Stimulated activated CD8-positive, alpha-beta memory T cell treated with anti-CD3 and anti-CD28 coated beads, Interleukin-7, amount 100 ng/mL, for 48 hours (primary cell): Measurements from ENCODE around the gene GATA6.

Source experiments
- DNase-seq, 2 donors: peaks; one replicate each; pipeline ENCODE4 v3.0.0-alpha.2; 2020; ENCODE audit warnings: low read depth in 1 of 2; ENCODE audit errors: extremely low read depth in 1 of 2

The GATA6 gene

GRCh38 chr18:22166069-22166950 lies 3.1 kb upstream of the GATA6 start:
- no peak for DNase-seq

- DNase-seq = no peak
Observed at GRCh38 chr18:22167091-22167470, 2.3 kb upstream of the GATA6 start.

GRCh38 chr18:22167471-22168241 lies 1.7 kb upstream of the GATA6 start:
- DNase-seq = no peak

- no peak for DNase-seq
Observed at GRCh38 chr18:22168360-22168921, 948 bp upstream of the GATA6 start.

- DNase-seq = no peak
Observed at GRCh38 chr18:22169889-22170420, 566 bp downstream of the GATA6 start.

GRCh38 chr18:22170421-22171257 lies 1.2 kb downstream of the GATA6 start:
- DNase-seq = no peak

- no peak for DNase-seq
Observed at GRCh38 chr18:22171258-22172119, 2.1 kb downstream of the GATA6 start.

GRCh38 chr18:22172120-22172582 lies 2.8 kb downstream of the GATA6 start:
- DNase-seq = no peak

GRCh38 chr18:22172594-22173049 lies 3.2 kb downstream of the GATA6 start:
- no peak for DNase-seq

GRCh38 chr18:22173221-22173927 lies 4.0 kb downstream of the GATA6 start:
- no peak for DNase-seq

GRCh38 chr18:22173928-22174301 lies 4.5 kb downstream of the GATA6 start:
- no peak for DNase-seq

- no peak for DNase-seq
Observed at GRCh38 chr18:22174341-22175145, 5.2 kb downstream of the GATA6 start.

- no peak for DNase-seq
Observed at GRCh38 chr18:22175346-22175745, 6.0 kb downstream of the GATA6 start.

- DNase-seq = no peak
Observed at GRCh38 chr18:22176420-22177326, 7.3 kb downstream of the GATA6 start.

- DNase-seq = no peak
Observed at GRCh38 chr18:22177327-22177871, 8.0 kb downstream of the GATA6 start.

GRCh38 chr18:22179174-22179573 lies 9.8 kb downstream of the GATA6 start:
- DNase-seq = no peak

GRCh38 chr18:22179631-22180030 lies 10.2 kb downstream of the GATA6 start:
- no peak for DNase-seq
